A549 (cell line): ENCODE data around the gene ADAMTSL3. TPM values are rescaled to one million over a fixed set of nuclear protein-coding genes. Genes with fewer than 3 reads are reported as not detected.
"Not testable (repeated sequence)": the region's sequence is repeated elsewhere in the genome, so short reads cannot be mapped to it uniquely, and the experiment has no call there.

ENCODE experiments used
- ATAC-seq, 2 experiments: fragments of 200-7000 bp in 1 of 2; fragments of >200 bp in 1 of 2; cut with Nextera tagmentation in 1 of 2; cut with Tn5 transposase in 1 of 2; 3 replicates each; pipeline versions ENCODE4 v1.8.0 to v1.9.1; 2018 to 2020; ENCODE audit warnings: mild to moderate bottlenecking in 1 of 2, moderate library complexity in 1 of 2
- CTCF ChIA-PET: fragments of 300-600 bp; sonication (Branson Sonifier 250); formaldehyde crosslinking; extraction: SDS; loops from one replicate; lab custom pipeline; 2021; ENCODE audit warnings: antibody characterized with exemption, inconsistent platforms; lab: Yijun Ruan, JAX
- POLR2A ChIA-PET: fragments of 350-600 bp; formaldehyde crosslinking; extraction: SDS; loops from one replicate; lab custom pipeline; 2021; ENCODE audit warnings: antibody characterized with exemption, inconsistent platforms; lab: Yijun Ruan, JAX
- DNase-seq, 2 experiments: peaks; one replicate each; pipeline versions ENCODE4 v3.0.0 to v3.0.0-alpha.2; 2011 to 2016; ENCODE audit warnings: low read depth in 1 of 2, low spot score in 1 of 2
- FAIRE-seq: peaks from 2 replicates; lab custom pipeline; 2011; peaks lifted over from hg19 to GRCh38; lab: Jason Lieb, UNC
- H3K27ac ChIP-seq, 2 experiments: fragments of >200 bp; sonication (Bioruptor Twin); formaldehyde crosslinking; 3 replicates each; pipeline ENCODE4 v1.5.1; 2016 to 2017
- H3K4me1 ChIP-seq: fragments of >200 bp; sonication (Bioruptor Twin); formaldehyde crosslinking; 3 replicates; pipeline ENCODE4 v1.6.1; 2016
- H3K4me2 ChIP-seq: fragments of >200 bp; sonication (Bioruptor Twin); formaldehyde crosslinking; 3 replicates; pipeline ENCODE4 v1.6.1; 2016
- H3K4me3 ChIP-seq: fragments of >200 bp; sonication (Bioruptor Twin); formaldehyde crosslinking; 3 replicates; pipeline ENCODE4 v1.5.1; 2016
- H3K9me3 ChIP-seq: fragments of >200 bp; sonication (Bioruptor Twin); formaldehyde crosslinking; 3 replicates; pipeline ENCODE4 v1.6.1; 2016
- BHLHE40 ChIP-seq: IDR thresholded peaks from 2 replicates; pipeline ENCODE4 v1.6.1; 2012; ENCODE audit warnings: low read depth, low read length, inconsistent platforms
- CBX8 ChIP-seq: fragments of 200-600 bp; sonication (generic); IDR thresholded peaks from 2 replicates; pipeline ENCODE4 v1.6.1; 2016
- CHD2 ChIP-seq: fragments of 150-350 bp; IDR thresholded peaks from 2 replicates; pipeline ENCODE4 v1.6.1; 2014; ENCODE audit warnings: low read length; ENCODE audit not compliant: partially characterized antibody
- CTCF ChIP-seq: fragments of >200 bp; sonication (Bioruptor Twin); formaldehyde crosslinking; IDR thresholded peaks from 3 replicates; pipeline ENCODE4 v1.5.1; 2016
- ESRRA ChIP-seq: fragments of 150-350 bp; IDR thresholded peaks from 2 replicates; pipeline ENCODE4 v1.6.1; 2014; ENCODE audit warnings: mild to moderate bottlenecking, low read length, borderline replicate concordance
- HEYL ChIP-seq: fragments of 250-450 bp; sonication (Bioruptor Pico); IDR thresholded peaks from 2 replicates; pipeline ENCODE4 v1.8.0; 2021; ENCODE audit warnings: mild to moderate bottlenecking, moderate library complexity
- HOXA7 ChIP-seq: fragments of 250-450 bp; sonication (Bioruptor Pico); IDR thresholded peaks from 2 replicates; pipeline ENCODE4 v1.5.0; 2020; ENCODE audit warnings: mild to moderate bottlenecking, moderate library complexity
- HOXB5 ChIP-seq: fragments of 250-450 bp; sonication (Bioruptor Pico); IDR thresholded peaks from 2 replicates; pipeline ENCODE4 v1.5.0; 2020; ENCODE audit warnings: mild to moderate bottlenecking, moderate library complexity
- JUNB ChIP-seq: fragments of >200 bp; sonication (Bioruptor Twin); formaldehyde crosslinking; IDR thresholded peaks from 2 replicates; pipeline ENCODE4 v1.6.1; 2016
- KDM1A ChIP-seq: fragments of 200-600 bp; sonication (generic); IDR thresholded peaks from 2 replicates; pipeline ENCODE4 v1.6.1; 2016; ENCODE audit warnings: low read depth, mild to moderate bottlenecking
- NPAS2 ChIP-seq: fragments of 250-450 bp; sonication (Bioruptor Pico); IDR thresholded peaks from 2 replicates; pipeline ENCODE4 v1.8.0; 2022; ENCODE audit warnings: mild to moderate bottlenecking, moderate library complexity, borderline replicate concordance
- NR3C1 ChIP-seq: fragments of >200 bp; sonication (Bioruptor Twin); formaldehyde crosslinking; IDR thresholded peaks from 3 replicates; pipeline ENCODE4 v1.6.1; 2017
- PBX3 ChIP-seq: IDR thresholded peaks from 2 replicates; pipeline ENCODE4 v1.6.1; 2012
- PHF8 ChIP-seq: fragments of 200-600 bp; sonication (generic); IDR thresholded peaks from 2 replicates; pipeline ENCODE4 v1.6.1; 2016; ENCODE audit warnings: low read depth, mild to moderate bottlenecking, antibody characterized with exemption, moderate library complexity, borderline replicate concordance
- RAD21 ChIP-seq, 2 experiments: fragments of >200 bp in 1 of 2; sonication (Bioruptor Twin) in 1 of 2; formaldehyde crosslinking in 1 of 2; IDR thresholded peaks in 1 of 2; conservative IDR thresholded peaks in 1 of 2; 2 replicates in 1 of 2; 3 replicates in 1 of 2; pipeline ENCODE4 v1.6.1; 2012 to 2018; ENCODE audit warnings: inconsistent platforms in 1 of 2
- RCOR1 ChIP-seq: fragments of 150-350 bp; IDR thresholded peaks from 2 replicates; pipeline ENCODE4 v1.6.1; 2014; ENCODE audit warnings: antibody characterized with exemption, low read length, low read depth
- SREBF2 ChIP-seq: fragments of 450-650 bp; IDR thresholded peaks from 2 replicates; pipeline ENCODE4 v1.6.1; 2014; ENCODE audit warnings: mild to moderate bottlenecking, moderate library complexity
- ZFP36 ChIP-seq: fragments of 450-650 bp; IDR thresholded peaks from 2 replicates; pipeline ENCODE4 v1.6.1; 2014; ENCODE audit warnings: borderline replicate concordance; ENCODE audit not compliant: partially characterized antibody
- ZNF302 ChIP-seq: fragments of 250-450 bp; sonication (Bioruptor Pico); IDR thresholded peaks from 2 replicates; pipeline ENCODE4 v1.9.0; 2021; ENCODE audit warnings: inconsistent platforms, mild to moderate bottlenecking, moderate library complexity
- ZSCAN20 ChIP-seq: fragments of 250-450 bp; sonication (Bioruptor Pico); IDR thresholded peaks from 2 replicates; pipeline ENCODE4 v1.8.0; 2022; ENCODE audit warnings: mild to moderate bottlenecking, moderate library complexity
- WGBS: methylation state at CpG from one replicate; pipeline ENCODE4 v1.1.6; 2017; ENCODE audit errors: missing lambda C conversion rate; 5-methylcytosine and 5-hydroxymethylcytosine counted together
- polyA plus RNA-seq, 4 experiments: library from polyadenylated mRNA; depleted of rRNA in 3 of 4; stranded (reverse); fragments of >200 nt; fragmentation: RNase III in 1 of 4; extraction: RNeasy Plus Mini Kit Qiagen cat#74134 plus additional on column Dnase treatment in 1 of 4; gene quantifications; 2 replicates in 3 of 4; 3 replicates in 1 of 4; pipeline ENCODE4 v1.2.3, GENCODE V29; 2011 to 2017
- TF ChIP-seq, protein P1 (sequence below): fragments of 250-450 bp; sonication (Bioruptor Pico); IDR thresholded peaks from 2 replicates; pipeline ENCODE4 v1.5.0; 2021; ENCODE audit warnings: mild to moderate bottlenecking, moderate library complexity, borderline replicate concordance
- TF ChIP-seq, protein P2 (sequence below): fragments of 450-650 bp; IDR thresholded peaks from 2 replicates; pipeline ENCODE4 v1.6.1; 2014; ENCODE audit warnings: antibody characterized with exemption
- TF ChIP-seq, protein P3 (sequence below): IDR thresholded peaks from 2 replicates; pipeline ENCODE4 v1.6.1; 2012; ENCODE audit warnings: low read depth, borderline replicate concordance
- TF ChIP-seq, protein P4 (sequence below): fragments of 150-350 bp; IDR thresholded peaks from 2 replicates; pipeline ENCODE4 v1.6.1; 2014; ENCODE audit warnings: low read depth, mild to moderate bottlenecking, low read length

Gene ADAMTSL3
- polyA plus RNA-seq, 2 of the 4 experiments (the other 2 are of a cell fraction): 0.22 to 0.25 TPM

DNA sequence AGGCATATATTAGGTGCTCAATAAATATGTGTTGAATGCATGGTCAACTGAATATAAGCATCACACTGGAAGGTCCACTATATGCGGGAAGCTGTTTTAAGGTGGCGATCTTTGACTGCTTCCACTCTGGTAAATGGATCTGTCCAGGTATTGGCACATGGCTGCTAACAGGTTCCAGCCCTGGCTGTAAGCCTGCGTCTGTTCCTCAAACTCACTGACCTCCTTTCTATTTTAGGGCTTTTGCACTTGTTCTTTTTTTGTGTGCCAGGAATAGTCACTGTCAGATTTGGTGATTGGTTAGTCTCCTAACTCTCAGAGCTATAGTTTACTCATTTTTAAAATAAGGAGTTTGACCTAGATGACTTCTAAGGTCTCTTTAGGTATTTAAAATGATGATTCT, 46.2 kb downstream of the ADAMTSL3 start:
- WGBS: 53% methylated on average over 3 of the region's 3 CpGs
- FAIRE-seq: no peak
- no peak overlapping the region for H3K27ac ChIP-seq
- H3K9me3 ChIP-seq: 0 out of 3 replicates have a peak, but pooled peaks cover 3% of the 10 kb centered on the region
- H3K4me2 ChIP-seq: no peak overlapping the region
- ChIA-PET POLR2A (no interaction called here), CTCF (no interaction called here)
- ATAC-seq: no peak
- H3K4me1 ChIP-seq: peaks cover 11% of the 10 kb centered on the region
- no peak for DNase-seq
- no peak overlapping the region for H3K4me3 ChIP-seq
- TF ChIP-seq HOXB5 (CRISPR knock-in tag): no peak
- TF ChIP-seq RAD21 (conservative IDR thresholded peaks at IDR 0.05 in 1 of 2, IDR thresholded peaks at IDR 0.05 in 1 of 2): no peak
- TF ChIP-seq, protein P1, sequence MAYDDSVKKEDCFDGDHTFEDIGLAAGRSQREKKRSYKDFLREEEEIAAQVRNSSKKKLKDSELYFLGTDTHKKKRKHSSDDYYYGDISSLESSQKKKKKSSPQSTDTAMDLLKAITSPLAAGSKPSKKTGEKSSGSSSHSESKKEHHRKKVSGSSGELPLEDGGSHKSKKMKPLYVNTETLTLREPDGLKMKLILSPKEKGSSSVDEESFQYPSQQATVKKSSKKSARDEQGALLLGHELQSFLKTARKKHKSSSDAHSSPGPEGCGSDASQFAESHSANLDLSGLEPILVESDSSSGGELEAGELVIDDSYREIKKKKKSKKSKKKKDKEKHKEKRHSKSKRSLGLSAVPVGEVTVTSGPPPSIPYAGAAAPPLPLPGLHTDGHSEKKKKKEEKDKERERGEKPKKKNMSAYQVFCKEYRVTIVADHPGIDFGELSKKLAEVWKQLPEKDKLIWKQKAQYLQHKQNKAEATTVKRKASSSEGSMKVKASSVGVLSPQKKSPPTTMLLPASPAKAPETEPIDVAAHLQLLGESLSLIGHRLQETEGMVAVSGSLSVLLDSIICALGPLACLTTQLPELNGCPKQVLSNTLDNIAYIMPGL (CRISPR knock-in tag): no peak
- no peak for TF ChIP-seq CBX8
- TF ChIP-seq, protein P2, sequence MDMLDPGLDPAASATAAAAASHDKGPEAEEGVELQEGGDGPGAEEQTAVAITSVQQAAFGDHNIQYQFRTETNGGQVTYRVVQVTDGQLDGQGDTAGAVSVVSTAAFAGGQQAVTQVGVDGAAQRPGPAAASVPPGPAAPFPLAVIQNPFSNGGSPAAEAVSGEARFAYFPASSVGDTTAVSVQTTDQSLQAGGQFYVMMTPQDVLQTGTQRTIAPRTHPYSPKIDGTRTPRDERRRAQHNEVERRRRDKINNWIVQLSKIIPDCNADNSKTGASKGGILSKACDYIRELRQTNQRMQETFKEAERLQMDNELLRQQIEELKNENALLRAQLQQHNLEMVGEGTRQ: no peak
- TF ChIP-seq, protein P3, sequence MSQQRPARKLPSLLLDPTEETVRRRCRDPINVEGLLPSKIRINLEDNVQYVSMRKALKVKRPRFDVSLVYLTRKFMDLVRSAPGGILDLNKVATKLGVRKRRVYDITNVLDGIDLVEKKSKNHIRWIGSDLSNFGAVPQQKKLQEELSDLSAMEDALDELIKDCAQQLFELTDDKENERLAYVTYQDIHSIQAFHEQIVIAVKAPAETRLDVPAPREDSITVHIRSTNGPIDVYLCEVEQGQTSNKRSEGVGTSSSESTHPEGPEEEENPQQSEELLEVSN: no peak
- no peak for TF ChIP-seq NPAS2
- no peak for TF ChIP-seq ZNF302 (CRISPR knock-in tag)
- no peak for TF ChIP-seq RCOR1
- no peak for TF ChIP-seq ESRRA
- TF ChIP-seq CTCF: no peak
- no peak for TF ChIP-seq KDM1A
- no peak for TF ChIP-seq NR3C1
- no peak for TF ChIP-seq HEYL (CRISPR knock-in tag)
- no peak for TF ChIP-seq SREBF2
- no peak for TF ChIP-seq BHLHE40

- ATAC-seq, POLR2A ChIA-PET, H3K9me3 ChIP-seq, H3K4me1 ChIP-seq, H3K4me3 ChIP-seq, H3K4me2 ChIP-seq, H3K27ac ChIP-seq, FAIRE-seq, DNase-seq: not testable (repeated sequence)
- 19% methylated on average over 2 of the region's 2 CpGs for WGBS
- CTCF ChIA-PET: interaction anchor here (0.6 kb wide), 1 partner anchor 305 kb away, joined by 3 read pairs; no protein-coding TSS in a partner anchor
Measured at GRCh38 chr15:83702314-83702713, 48.4 kb downstream of the ADAMTSL3 start.

DNA sequence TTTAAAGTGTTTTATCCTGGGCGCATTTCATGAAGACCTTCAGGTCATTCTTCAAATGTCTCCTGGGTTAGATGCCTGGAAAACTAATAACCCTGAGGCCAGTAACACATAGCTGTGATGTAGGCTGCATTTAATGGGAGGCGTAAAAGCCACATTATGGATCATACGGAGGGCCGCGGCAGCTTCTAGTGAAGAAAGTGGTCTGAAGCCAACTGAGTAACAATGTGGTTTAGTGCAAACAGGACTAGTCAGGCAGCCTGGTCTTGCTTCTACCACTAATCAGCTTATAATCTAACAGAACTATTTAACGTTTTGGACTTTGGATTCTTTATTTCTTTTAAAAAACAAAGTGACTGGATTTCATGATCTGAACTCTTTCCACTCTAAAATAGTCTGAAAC, 54.4 kb downstream of the ADAMTSL3 start:
- DNase-seq (no peak), ATAC-seq (no peak), FAIRE-seq (no peak)
- CTCF ChIA-PET: interaction anchor here (1.1 kb wide), 1 partner anchor 462 kb away, joined by 4 read pairs; no protein-coding TSS in a partner anchor
- H3K4me3 ChIP-seq: no peak overlapping the region
- H3K9me3 ChIP-seq: no peaks in the 10 kb centered on the region
- H3K27ac ChIP-seq: no peak overlapping the region
- POLR2A ChIA-PET: no interaction called here
- 71% methylated on average over 6 of the region's 6 CpGs for WGBS
- no peaks in the 10 kb centered on the region for H3K4me1 ChIP-seq
- H3K4me2 ChIP-seq: no peak overlapping the region
- TF ChIP-seq, protein P4, sequence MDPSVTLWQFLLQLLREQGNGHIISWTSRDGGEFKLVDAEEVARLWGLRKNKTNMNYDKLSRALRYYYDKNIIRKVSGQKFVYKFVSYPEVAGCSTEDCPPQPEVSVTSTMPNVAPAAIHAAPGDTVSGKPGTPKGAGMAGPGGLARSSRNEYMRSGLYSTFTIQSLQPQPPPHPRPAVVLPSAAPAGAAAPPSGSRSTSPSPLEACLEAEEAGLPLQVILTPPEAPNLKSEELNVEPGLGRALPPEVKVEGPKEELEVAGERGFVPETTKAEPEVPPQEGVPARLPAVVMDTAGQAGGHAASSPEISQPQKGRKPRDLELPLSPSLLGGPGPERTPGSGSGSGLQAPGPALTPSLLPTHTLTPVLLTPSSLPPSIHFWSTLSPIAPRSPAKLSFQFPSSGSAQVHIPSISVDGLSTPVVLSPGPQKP: no peak
- no peak for TF ChIP-seq HOXA7
- TF ChIP-seq ZFP36: no peak
- TF ChIP-seq RCOR1: no peak
- TF ChIP-seq PBX3: no peak
- no peak for TF ChIP-seq CHD2
- TF ChIP-seq ZSCAN20: no peak
- no peak for TF ChIP-seq SREBF2
- TF ChIP-seq JUNB: no peak
- no peak for TF ChIP-seq KDM1A
- no peak for TF ChIP-seq PHF8
- TF ChIP-seq CTCF: no peak
